Esophagus muscularis mucosa (tissue), 4 donors: ENCODE data around the gene PLEKHH1.

Experiments used
- CTCF ChIP-seq, 3 experiments: fragments of 200-600 bp in 2 of 3; fragments of 450-650 bp in 1 of 3; sonication (generic) in 2 of 3; IDR thresholded peaks; one replicate each; pipeline ENCODE4 v1.5.1; 2017 to 2019; ENCODE audit warnings: antibody characterized with exemption in 3 of 3, mild to moderate bottlenecking in 2 of 3, moderate library complexity in 1 of 3
- EP300 ChIP-seq: sonication (generic); formaldehyde crosslinking; IDR thresholded peaks from one replicate; pipeline ENCODE4 v1.6.1; 2017; ENCODE audit warnings: antibody characterized with exemption
- POLR2A ChIP-seq: fragments of 450-650 bp; IDR thresholded peaks from one replicate; pipeline ENCODE4 v1.6.1; 2017; ENCODE audit warnings: antibody characterized with exemption, moderate library complexity, mild to moderate bottlenecking, low read depth
- POLR2AphosphoS5 ChIP-seq, 2 donors: sonication (generic); formaldehyde crosslinking; IDR thresholded peaks; one replicate each; pipeline ENCODE4 v1.6.1; 2017; ENCODE audit warnings: antibody characterized with exemption in 2 of 2

DNA sequence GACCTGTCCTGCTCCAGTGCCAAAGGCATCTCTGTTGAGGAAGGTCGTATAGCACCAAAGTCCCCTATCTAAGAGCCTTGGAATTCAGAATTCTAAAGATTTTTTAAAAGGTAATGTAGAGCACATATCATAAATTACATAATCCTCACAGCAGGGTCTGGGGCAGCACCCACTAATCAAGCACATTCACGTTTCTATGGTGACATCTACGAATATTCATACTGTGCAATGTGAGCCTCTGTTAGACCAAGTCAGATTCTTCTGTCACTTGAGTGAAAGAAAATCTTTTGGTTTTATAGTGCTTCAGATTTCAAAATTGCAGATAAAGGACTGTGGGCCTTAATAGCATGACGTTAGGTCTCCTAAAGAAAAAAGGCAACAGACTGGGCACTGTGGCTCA is 31.4 kb upstream of the PLEKHH1 start:
- TF ChIP-seq CTCF (IDR thresholded peaks at IDR 0.05) (no peak), POLR2A (no peak), POLR2AphosphoS5 (IDR thresholded peaks at IDR 0.05) (no peak), EP300 (no peak)
